ENCODE measurements around the gene ATP4B. TPM values are rescaled to one million over a fixed set of nuclear protein-coding genes. Genes with fewer than 3 reads are reported as not detected.

Gene ATP4B
- total and polyA plus RNA-seq, 2 donors (not counting 3 experiments of a cell fraction or from before 2014, with no cell fraction given), result 0.06 TPM; not detected in 1

Other genes starting within 250 kb of the ATP4B start
- gene ADPRHL1, start 204.7 kb downstream of the ATP4B start, total RNA-seq, result 0.35 and 0.97 TPM in 2 replicates
- 0.46 and 0.52 TPM in 2 replicates for gene ADPRHL1, start 204.7 kb downstream of the ATP4B start, polyA plus RNA-seq
- gene DCUN1D2, start 167.5 kb downstream of the ATP4B start, total RNA-seq, result 19.4 and 24.9 TPM in 2 replicates
- gene DCUN1D2, start 167.5 kb downstream of the ATP4B start, polyA plus RNA-seq, result 8.3 and 10.5 TPM in 2 replicates
- gene TFDP1, start 73.4 kb downstream of the ATP4B start, total RNA-seq, result 131 and 137 TPM in 2 replicates
- gene TFDP1, start 73.4 kb downstream of the ATP4B start, polyA plus RNA-seq, result 48.9 and 64.3 TPM in 2 replicates
- not detected in 2 replicates for gene GRK1, start 9.0 kb upstream of the ATP4B start, total RNA-seq
- not detected in 2 replicates for gene GRK1, start 9.0 kb upstream of the ATP4B start, polyA plus RNA-seq
- gene TMEM255B, start 101.0 kb upstream of the ATP4B start, total RNA-seq, result 85.0 and 105 TPM in 2 replicates
- 120 and 121 TPM in 2 replicates for gene TMEM255B, start 101.0 kb upstream of the ATP4B start, polyA plus RNA-seq
- 69.2 and 84.4 TPM in 2 replicates for gene GAS6, start 205.9 kb upstream of the ATP4B start, total RNA-seq
- 109 and 123 TPM in 2 replicates for gene GAS6, start 205.9 kb upstream of the ATP4B start, polyA plus RNA-seq

Data from endothelial cell of umbilical vein (primary cell).